ENCODE measurements around the gene LPP. TPM values are rescaled to one million over a fixed set of nuclear protein-coding genes. Genes with fewer than 3 reads are reported as not detected.

LPP gene
- total RNA-seq, 1 experiment from 2014 or later, result 20.4 TPM

- ATAC-seq, result no peak
- Histone ChIP-seq H3K27ac (ENCODE audit: low read length) (no peak overlapping the region), H3K9me3 (ENCODE audit: low read length) (no peaks in the 10 kb centered on the region)
Measured at GRCh38 chr3:188874576-188874975, 720.6 kb downstream of the LPP start.

GRCh38 chr3:188875413-188875812 lies 721.5 kb downstream of the LPP start:
- H3K9me3 ChIP-seq (ENCODE audit: low read length), result no peaks in the 10 kb centered on the region
- peaks cover 2% of the 10 kb centered on the region for H3K4me1 ChIP-seq (ENCODE audit: insufficient read depth, low read length)
- H3K9ac ChIP-seq (ENCODE audit: low read length), result no peak overlapping the region
- H3K4me3 ChIP-seq (ENCODE audit: low read length), result no peak overlapping the region
- no TSS peak for BruUV-seq (replicated peaks)
- DNase-seq (no peak), ATAC-seq (no peak)
- H3F3A ChIP-seq (ENCODE audit: low read length, unreplicated experiment), result no peaks in the 10 kb centered on the region
- H2AFZ ChIP-seq (ENCODE audit: low read length), result no peak overlapping the region
- ChIA-PET CTCF (no interaction called here), POLR2A (ENCODE audit: unreplicated experiment) (no interaction called here)
- intact Hi-C loops (cut with micrococcal nuclease), result no loop called here
- H3K4me2 ChIP-seq (ENCODE audit: low read length), result no peak overlapping the region
- no peak overlapping the region for H3K27ac ChIP-seq (ENCODE audit: low read length)
- peaks cover 6% of the 10 kb centered on the region; the same call in 1 of the 2 replicates for H3K36me3 ChIP-seq (ENCODE audit: low read depth, low read length)
- H4K20me1 ChIP-seq (ENCODE audit: low read length), result no peaks in the 10 kb centered on the region
- no peaks in the 10 kb centered on the region for H3K9me2 ChIP-seq (replicated peaks; ENCODE audit: low read length)
- no peaks in the 10 kb centered on the region for H3K79me2 ChIP-seq (ENCODE audit: low read length)
- no peaks in the 10 kb centered on the region for H3K27me3 ChIP-seq (ENCODE audit: low read length)
- TF ChIP-seq EZH2 (IDR thresholded peaks at IDR 0.05; ENCODE audit: low read length, unreplicated experiment) (no peak), EZH2phosphoT487 (IDR thresholded peaks at IDR 0.05; ENCODE audit: borderline replicate concordance, low read length) (no peak), CTCF (conservative IDR thresholded peaks at IDR 0.05; ENCODE audit: low read depth, low read length) (no peak)

More at GRCh38 chr3:188874576-188874975, 720.6 kb downstream of the LPP start:
- TF ChIP-seq EZH2phosphoT487 (IDR thresholded peaks at IDR 0.05; ENCODE audit: borderline replicate concordance, low read length) (no peak), EZH2 (IDR thresholded peaks at IDR 0.05; ENCODE audit: low read length, unreplicated experiment) (no peak), CTCF (conservative IDR thresholded peaks at IDR 0.05; ENCODE audit: low read depth, low read length) (no peak)
- no peak for DNase-seq
- intact Hi-C loops (cut with micrococcal nuclease), result no loop called here
- Histone ChIP-seq H3F3A (ENCODE audit: low read length, unreplicated experiment) (no peaks in the 10 kb centered on the region), H3K9ac (ENCODE audit: low read length) (no peak overlapping the region), H3K9me2 (replicated peaks; ENCODE audit: low read length) (no peaks in the 10 kb centered on the region), H3K4me1 (ENCODE audit: insufficient read depth, low read length) (0 out of 2 replicates have a peak, but pooled peaks cover 3% of the 10 kb centered on the region), H3K36me3 (ENCODE audit: low read depth, low read length) (peaks cover 6% of the 10 kb centered on the region; the same call in 1 of the 2 replicates), H3K4me3 (ENCODE audit: low read length) (no peak overlapping the region), H3K27me3 (ENCODE audit: low read length) (no peaks in the 10 kb centered on the region), H3K4me2 (ENCODE audit: low read length) (no peak overlapping the region), H4K20me1 (ENCODE audit: low read length) (no peaks in the 10 kb centered on the region), H2AFZ (ENCODE audit: low read length) (no peak overlapping the region), H3K79me2 (ENCODE audit: low read length) (no peaks in the 10 kb centered on the region)
- POLR2A ChIA-PET (ENCODE audit: unreplicated experiment), result no interaction called here
- no TSS peak for BruUV-seq (replicated peaks)
- CTCF ChIA-PET, result no interaction called here

GRCh38 chr3:188876370-188876769 lies 722.4 kb downstream of the LPP start:
- H3K9me3 ChIP-seq (ENCODE audit: low read length), result no peaks in the 10 kb centered on the region
- no peak overlapping the region for H3K4me2 ChIP-seq (ENCODE audit: low read length)
- H3K27ac ChIP-seq (ENCODE audit: low read length), result no peak overlapping the region
- ChIA-PET CTCF (no interaction called here), POLR2A (ENCODE audit: unreplicated experiment) (no interaction called here)
- no peak for DNase-seq
- intact Hi-C loops (cut with micrococcal nuclease), result no loop called here
- H3F3A ChIP-seq (ENCODE audit: low read length, unreplicated experiment), result peaks cover 3% of the 10 kb centered on the region
- peaks cover 6% of the 10 kb centered on the region; the same call in 1 of the 2 replicates for H3K36me3 ChIP-seq (ENCODE audit: low read depth, low read length)
- no peak overlapping the region for H3K4me3 ChIP-seq (ENCODE audit: low read length)
- no peaks in the 10 kb centered on the region for H3K79me2 ChIP-seq (ENCODE audit: low read length)
- H3K4me1 ChIP-seq (ENCODE audit: insufficient read depth, low read length), result peaks cover 10% of the 10 kb centered on the region
- ATAC-seq, result no peak
- BruUV-seq (replicated peaks), result no TSS peak
- no peaks in the 10 kb centered on the region for H3K27me3 ChIP-seq (ENCODE audit: low read length)
- H3K9me2 ChIP-seq (replicated peaks; ENCODE audit: low read length), result no peaks in the 10 kb centered on the region
- H4K20me1 ChIP-seq (ENCODE audit: low read length), result no peaks in the 10 kb centered on the region
- H2AFZ ChIP-seq (ENCODE audit: low read length), result no peak overlapping the region
- no peak overlapping the region for H3K9ac ChIP-seq (ENCODE audit: low read length)
- TF ChIP-seq EZH2phosphoT487 (IDR thresholded peaks at IDR 0.05; ENCODE audit: borderline replicate concordance, low read length), result no peak
- no peak for TF ChIP-seq EZH2 (IDR thresholded peaks at IDR 0.05; ENCODE audit: low read length, unreplicated experiment)
- TF ChIP-seq CTCF (conservative IDR thresholded peaks at IDR 0.05; ENCODE audit: low read depth, low read length), result no peak

Measured in PC-3 (cell line).